ENCODE results near the gene CAPN2.

DNA sequence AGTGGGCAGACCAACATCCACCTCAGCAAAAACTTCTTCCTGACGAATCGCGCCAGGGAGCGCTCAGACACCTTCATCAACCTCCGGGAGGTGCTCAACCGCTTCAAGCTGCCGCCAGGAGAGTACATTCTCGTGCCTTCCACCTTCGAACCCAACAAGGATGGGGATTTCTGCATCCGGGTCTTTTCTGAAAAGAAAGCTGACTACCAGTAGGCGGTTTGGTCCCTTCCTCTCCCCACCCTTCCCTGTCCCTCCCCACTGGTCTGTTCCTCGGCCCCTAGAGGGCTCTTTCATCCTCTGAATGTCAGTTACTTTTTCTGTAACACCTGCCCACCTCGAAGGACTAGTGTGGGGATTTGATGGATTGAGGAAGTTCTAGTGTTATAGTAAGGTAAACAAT, 46.9 kb downstream of the CAPN2 start:
- TF ChIP-seq POLR2A (IDR thresholded peaks at IDR 0.05; ENCODE audit: low read length) (no peak), GATA1 (IDR thresholded peaks at IDR 0.05; ENCODE audit: low read depth, low read length) (no peak)
